GM18909 (cell line): ENCODE results near the gene ATOSA.

Experiments used
- ATAC-seq: cut with Tn5 transposase; IDR thresholded peaks from one replicate; pipeline ENCODE4 v1.9.1; 2021; ENCODE audit warnings: mild to moderate bottlenecking; ENCODE audit not compliant: unreplicated experiment, poor library complexity

The ATOSA gene

DNA sequence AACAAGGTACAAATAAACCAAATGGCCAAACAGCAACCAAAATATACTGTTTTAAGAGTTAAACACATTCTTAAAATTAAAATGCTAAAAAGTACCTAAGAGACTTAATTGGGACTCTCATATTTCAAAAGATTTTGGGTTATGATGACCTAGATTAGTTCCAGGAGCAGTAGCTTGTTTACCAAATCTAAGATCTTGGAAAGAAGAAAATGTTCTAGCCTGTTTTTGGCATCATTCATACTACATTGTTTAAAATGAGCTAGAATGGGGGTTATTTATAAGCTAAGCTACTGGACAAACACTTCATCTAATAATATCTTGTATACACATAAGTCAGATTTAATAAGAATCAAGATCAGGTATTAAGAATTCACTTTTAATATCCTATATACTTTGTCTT lies 22.8 kb downstream of the ATOSA start:
- ATAC-seq = no peak

DNA sequence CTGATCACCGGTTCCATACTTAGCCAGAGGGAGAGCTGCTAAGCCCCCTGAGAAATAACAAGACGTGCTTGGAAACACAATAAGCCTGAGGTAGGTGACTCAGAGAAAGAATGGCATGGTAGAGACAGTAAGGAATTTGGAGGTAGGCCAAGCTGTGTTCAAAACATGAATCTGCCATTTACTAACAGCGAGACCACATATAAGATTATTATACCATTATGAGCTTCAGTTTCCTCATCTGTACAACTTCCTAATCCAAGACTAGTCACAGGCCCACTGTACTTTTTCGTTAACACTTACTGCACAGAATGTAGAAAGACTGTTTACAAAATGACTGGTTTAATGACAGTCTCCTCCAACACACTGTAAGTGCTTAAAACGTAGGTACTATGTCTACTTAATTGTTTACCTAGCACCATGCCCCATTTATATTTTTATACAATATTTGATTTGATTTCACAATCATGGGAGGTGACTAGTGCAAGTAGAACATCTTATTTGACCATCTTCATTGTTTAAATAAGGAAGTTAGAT lies 25.7 kb downstream of the ATOSA start:
- ATAC-seq = no peak

DNA sequence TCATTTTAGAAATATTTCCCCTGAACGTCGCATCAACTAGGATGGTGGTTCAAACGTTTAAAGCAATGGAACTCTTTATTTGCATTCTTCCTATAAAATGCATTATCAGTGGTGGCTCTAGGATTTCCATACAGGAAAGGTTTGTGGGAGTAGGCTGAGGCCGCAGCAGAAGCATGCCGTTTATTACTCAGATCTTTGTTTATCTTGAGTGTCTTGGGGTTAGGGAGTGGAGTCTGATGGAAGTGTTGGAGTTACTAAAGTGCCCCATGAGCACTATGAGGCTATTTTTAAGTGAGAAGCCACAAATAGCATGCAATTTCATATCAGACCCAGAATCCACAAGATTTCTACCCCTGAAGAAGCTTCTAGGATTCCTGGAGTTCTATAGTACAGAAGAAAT lies 26.2 kb downstream of the ATOSA start:
- no peak for ATAC-seq

GRCh38 chr15:52652286-52652685 lies 26.9 kb downstream of the ATOSA start:
- peak; percentile 12 for ATAC-seq

- peak; percentile 98 for ATAC-seq
Observed at GRCh38 chr15:52651868-52652267, 27.3 kb downstream of the ATOSA start.

DNA sequence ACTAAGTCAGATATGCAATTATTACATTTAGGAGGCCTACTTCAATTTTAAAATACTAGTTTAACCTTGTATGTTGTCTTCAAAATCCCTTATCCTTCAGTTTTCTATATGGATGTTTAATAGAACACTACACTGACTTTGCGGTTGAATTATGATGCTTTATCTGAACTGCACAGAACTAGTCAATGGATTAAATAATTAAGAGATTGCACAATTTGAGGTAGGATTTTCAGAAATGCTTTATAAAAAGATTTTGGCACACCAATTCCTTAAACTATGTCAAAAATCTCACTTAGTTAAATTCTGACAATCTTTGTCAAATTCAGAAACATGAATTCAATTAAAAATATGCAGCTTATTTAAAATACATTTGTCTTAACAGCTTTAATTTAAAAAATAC lies 28.1 kb downstream of the ATOSA start:
- no peak for ATAC-seq

GRCh38 chr15:52649686-52650085 lies 29.5 kb downstream of the ATOSA start:
- no peak for ATAC-seq

- no peak for ATAC-seq
Observed at GRCh38 chr15:52645916-52646315, 33.3 kb downstream of the ATOSA start.

DNA sequence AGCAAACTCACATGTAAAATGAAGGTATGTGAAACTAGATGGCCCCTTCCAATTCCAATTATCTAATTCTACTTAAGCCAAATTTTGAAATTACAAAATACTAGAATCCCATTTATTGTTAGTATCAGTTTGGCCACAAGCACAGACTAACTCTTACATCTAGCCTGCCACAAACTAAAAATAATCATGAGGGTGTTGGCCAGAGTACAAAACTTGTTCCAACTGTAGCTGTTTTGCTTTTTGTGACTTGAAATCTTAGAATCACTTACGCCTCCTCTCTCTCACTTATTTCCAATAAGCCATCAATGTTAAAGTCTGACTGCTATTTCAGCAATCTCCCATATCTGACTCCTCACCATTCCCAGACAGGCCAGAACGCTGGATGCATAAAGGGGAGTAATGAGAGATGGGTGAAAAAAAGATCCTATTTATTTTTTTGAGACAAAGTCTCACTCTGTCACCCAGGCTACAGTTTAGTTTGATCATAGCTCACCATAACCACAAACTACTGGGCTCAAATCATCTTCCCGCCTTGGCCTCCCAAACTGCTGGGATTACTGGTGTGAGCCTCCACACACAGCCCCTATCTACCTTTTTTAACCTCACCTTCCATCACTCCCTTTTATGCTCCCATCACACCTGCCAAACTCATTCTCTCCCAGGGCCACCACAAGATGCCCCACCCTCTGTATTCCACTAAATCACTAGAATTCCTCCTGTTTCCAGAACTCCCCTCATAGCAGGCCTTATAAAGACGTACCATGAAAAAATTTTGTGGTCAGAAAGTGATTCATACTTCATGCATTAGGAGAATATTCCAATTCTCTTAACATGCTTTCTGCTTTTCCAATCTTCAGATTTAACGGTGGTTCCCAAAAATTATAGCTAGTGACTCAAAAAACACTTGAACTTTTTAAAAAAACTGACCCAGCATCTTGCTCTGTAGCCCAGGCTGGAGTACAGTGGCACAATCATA lies 36.5 kb downstream of the ATOSA start:
- ATAC-seq = no peak

- no peak for ATAC-seq
Observed at GRCh38 chr15:52636459-52636858, 42.7 kb downstream of the ATOSA start.

DNA sequence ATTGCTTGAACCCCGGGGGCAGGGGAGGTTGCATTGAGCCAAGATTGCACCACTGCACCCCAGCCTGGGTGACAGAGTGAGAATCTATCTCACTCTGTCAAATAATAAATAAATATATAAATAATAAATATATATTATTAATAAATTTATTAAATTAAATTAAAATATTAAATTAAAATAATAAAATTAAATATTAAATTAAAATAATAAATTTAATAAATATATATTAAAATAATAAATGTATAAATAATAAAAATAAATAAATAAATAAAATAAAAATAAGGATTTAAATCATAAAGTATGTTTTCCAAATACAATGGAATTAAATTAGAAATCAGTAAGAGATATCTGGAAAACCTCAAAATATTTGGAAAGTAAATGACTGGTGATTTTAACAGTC lies 43.3 kb downstream of the ATOSA start:
- no peak for ATAC-seq
